Left hindlimb (tissue), 1 donor: Measurements from ENCODE around the gene THSD7A.
A peak's percentile ranks its signal among the peaks of the same experiment; 100 is the strongest.

ENCODE experiments used
- DNase-seq: peaks from one replicate; pipeline ENCODE4 v3.0.0-alpha.2; 2018

Gene THSD7A, protein sequence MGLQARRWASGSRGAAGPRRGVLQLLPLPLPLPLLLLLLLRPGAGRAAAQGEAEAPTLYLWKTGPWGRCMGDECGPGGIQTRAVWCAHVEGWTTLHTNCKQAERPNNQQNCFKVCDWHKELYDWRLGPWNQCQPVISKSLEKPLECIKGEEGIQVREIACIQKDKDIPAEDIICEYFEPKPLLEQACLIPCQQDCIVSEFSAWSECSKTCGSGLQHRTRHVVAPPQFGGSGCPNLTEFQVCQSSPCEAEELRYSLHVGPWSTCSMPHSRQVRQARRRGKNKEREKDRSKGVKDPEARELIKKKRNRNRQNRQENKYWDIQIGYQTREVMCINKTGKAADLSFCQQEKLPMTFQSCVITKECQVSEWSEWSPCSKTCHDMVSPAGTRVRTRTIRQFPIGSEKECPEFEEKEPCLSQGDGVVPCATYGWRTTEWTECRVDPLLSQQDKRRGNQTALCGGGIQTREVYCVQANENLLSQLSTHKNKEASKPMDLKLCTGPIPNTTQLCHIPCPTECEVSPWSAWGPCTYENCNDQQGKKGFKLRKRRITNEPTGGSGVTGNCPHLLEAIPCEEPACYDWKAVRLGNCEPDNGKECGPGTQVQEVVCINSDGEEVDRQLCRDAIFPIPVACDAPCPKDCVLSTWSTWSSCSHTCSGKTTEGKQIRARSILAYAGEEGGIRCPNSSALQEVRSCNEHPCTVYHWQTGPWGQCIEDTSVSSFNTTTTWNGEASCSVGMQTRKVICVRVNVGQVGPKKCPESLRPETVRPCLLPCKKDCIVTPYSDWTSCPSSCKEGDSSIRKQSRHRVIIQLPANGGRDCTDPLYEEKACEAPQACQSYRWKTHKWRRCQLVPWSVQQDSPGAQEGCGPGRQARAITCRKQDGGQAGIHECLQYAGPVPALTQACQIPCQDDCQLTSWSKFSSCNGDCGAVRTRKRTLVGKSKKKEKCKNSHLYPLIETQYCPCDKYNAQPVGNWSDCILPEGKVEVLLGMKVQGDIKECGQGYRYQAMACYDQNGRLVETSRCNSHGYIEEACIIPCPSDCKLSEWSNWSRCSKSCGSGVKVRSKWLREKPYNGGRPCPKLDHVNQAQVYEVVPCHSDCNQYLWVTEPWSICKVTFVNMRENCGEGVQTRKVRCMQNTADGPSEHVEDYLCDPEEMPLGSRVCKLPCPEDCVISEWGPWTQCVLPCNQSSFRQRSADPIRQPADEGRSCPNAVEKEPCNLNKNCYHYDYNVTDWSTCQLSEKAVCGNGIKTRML (N-terminal part only)

DNA sequence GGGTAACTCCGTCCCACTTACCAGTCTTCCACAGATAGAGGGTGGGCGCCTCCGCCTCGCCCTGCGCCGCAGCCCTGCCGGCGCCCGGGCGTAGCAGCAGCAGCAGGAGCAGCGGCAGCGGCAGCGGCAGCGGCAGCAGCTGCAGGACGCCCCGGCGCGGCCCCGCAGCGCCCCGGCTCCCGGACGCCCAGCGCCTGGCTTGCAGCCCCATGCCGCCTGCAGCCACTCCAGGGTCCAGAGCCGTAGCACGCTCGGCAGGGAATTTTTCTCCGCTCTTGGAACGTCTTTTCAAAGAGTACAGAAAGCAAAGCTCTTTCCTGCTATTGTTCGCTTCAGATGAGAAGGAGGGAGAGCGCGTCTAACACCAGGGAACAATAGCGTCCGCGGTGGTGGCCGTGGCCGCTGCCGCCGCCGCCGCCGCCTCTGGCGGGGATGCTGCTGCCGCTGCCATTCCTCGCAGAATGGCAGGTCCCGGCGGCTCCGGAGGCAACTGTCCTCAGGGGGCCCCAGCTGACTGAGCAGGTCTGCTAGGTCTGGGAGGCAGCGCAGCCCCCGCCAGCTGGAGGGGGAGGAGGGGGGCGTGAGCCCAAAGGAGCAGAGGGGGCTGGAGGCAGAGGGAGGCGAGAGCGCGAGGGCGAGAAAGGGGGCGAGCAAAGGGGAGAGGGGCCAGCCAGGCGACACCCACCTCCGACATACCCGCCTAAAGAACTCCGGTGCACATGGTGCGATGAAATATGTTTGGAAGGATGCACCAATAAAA is at the start of gene THSD7A:
THSD7A (minus strand) TSS at position 463 of the 760 bp plus-strand sequence; CDS start at position 211, 252 bp downstream.
- DNase-seq, result peak; percentile 78

DNA sequence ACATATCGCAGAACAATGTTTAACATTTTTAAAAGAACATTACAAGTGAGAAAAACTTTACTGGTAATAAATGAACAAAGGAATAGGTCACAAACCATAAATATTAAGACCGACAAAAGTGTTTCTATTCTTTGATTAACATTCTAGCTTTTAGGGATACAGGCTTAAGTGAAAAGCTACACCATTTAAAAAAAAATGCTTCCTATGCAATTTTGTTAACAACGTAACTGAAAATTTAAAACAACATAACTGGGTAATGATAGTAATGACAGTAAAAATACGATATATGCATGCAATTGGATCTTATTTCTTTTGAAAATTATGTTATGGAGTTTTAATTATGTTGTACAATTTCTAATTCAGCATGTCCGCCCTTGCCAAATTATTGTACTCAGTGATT is 49.7 kb upstream of the THSD7A start:
- no peak for DNase-seq

DNA sequence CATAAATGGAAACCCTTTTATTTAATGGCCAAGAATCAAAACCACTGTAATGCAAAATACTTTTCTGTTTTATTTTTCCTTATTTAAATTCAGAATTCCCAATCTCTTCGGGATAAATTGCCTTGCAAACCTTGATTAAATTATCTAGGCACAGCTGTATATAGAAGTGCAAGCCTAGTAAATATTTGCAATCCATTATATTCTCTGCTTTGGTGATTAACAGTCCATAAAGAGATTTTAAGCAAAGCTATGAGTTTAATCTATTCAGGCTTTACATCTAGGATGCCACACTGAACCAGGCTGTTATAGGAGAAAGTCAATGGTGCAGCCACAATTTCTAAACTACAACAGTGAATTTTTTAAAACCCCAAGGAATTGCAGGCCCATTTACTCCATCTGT is 43.6 kb upstream of the THSD7A start:
- no peak for DNase-seq

DNA sequence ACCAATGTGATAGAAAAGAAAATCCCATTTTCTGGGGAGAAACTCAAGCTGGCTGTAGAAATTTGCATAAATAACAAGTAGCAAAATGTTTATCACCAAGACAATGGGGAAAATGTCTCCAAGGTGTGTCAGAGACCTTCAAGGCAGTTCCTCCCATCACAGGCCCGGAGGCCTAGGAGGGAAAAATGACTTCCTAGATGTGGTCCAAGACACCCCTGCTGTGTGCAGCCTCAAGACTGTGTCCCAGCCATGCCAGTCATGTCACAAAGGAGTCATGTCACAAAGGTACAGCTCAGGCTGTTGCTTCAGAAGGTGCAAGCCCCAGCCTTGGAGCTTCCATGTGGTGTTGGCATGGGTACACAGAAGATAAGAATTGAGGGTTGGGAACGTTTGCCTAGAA is 33.7 kb upstream of the THSD7A start:
- no peak for DNase-seq

DNA sequence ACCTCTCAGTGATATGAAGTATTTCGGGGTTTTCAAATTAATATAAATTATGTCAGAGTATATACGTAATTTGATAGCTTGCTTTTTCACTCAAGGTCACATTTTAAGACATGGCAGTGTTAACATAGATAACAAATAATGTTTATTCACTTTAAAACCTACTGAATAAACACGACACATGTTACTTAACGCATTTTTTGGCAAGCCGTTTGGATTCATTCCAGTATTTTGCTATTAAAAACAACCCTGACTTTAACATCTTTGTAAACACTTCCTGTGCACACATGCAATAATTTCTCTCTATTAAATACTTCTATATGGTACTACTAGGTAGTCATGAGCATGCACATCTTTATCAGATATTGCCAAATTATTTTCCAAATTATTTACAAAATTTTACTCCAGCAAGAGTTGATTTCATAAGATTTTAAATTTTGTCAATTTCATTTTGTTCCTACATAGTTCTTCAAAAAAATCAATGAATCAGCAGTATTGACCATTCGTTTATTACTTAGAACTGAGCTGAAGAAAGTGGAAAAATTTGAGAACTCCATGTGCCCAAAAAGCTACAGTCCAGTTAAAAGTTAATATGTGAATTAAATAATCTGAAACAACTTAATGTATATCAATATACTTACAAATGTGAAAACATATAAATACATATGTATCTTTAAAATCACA is 26.8 kb upstream of the THSD7A start:
- no peak for DNase-seq

DNA sequence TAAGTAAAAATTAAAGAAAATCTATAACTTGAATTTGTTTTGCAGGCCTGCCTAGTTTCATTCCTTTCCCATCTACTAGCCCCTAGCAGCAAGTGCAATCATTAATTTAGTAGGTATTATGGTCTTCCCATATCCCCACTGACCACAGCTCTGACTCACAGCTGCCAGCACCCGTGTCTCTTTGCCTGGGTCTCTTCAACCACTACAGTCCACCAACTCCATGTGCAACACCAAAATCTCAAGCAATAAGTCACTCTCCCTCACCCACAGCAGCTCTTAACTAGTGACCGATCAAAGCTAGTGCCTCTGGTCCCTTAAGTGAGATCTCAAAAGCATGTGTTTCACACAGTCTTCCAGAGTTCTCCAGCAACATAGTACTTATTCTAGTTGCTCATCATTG is 26.0 kb upstream of the THSD7A start:
- no peak for DNase-seq

DNA sequence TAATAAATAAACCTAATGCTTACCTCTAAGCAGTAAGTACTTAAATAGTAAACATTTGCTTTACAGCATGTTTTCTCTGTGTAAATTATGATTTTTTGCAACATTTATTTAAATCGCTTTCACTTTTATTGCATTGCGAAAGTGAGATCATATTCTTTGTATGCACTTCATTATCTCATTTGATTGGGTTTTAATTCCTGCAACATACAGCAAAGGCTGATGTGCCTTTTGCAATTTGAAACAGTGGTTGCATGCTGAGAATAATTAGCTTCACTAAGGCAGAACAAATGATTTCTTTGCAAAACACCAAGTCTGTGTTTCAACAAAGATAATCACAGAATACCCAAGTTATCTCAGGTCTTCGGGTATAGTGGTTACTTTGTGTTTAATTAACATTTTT is 16.3 kb upstream of the THSD7A start:
- no peak for DNase-seq

DNA sequence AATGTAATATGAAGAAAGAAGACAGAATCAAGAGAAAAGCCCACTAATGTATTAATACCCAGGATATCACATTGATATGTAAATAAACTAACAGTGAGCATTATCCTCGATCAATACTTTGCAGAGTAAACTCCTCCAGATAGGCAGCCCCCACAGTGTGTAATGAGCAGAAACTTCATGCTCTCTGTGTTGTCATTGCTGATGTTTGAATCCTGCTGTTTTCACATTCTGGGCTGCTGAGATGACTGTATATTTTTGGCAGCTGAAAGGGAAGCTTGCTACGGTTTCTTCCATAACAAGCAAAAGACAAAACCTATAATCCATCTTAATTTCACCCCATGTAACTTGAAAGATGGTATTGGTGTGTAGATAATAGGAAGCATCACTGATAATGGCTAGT is 15.3 kb upstream of the THSD7A start:
- no peak for DNase-seq

DNA sequence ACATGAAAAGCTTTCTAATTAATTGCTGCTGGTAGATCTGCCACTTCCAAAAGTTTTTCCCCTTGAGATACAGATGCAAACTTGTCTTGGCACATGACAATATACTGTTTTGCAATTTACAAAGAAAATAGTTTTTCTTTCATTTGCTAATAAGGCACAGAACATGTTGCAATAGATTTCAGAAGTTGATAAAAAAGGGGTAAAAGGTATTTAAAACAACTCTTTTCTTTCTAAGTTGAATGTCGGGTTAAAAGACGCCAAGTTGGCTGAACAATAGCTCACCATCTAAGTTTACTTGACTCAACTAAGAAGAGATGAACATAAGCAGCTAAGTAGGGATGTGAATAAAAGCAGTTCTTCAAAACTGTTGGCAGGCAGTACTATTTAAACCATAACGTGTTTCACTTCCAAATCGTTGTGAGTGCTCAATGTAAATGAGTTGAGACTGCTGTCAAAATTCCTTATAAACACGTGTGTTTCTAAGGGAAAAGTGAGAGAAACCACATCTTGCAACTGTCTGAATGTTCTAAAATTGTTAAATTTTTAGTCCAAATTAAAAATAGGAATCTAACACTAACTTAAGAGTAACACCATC is 14.5 kb upstream of the THSD7A start:
- no peak for DNase-seq

DNA sequence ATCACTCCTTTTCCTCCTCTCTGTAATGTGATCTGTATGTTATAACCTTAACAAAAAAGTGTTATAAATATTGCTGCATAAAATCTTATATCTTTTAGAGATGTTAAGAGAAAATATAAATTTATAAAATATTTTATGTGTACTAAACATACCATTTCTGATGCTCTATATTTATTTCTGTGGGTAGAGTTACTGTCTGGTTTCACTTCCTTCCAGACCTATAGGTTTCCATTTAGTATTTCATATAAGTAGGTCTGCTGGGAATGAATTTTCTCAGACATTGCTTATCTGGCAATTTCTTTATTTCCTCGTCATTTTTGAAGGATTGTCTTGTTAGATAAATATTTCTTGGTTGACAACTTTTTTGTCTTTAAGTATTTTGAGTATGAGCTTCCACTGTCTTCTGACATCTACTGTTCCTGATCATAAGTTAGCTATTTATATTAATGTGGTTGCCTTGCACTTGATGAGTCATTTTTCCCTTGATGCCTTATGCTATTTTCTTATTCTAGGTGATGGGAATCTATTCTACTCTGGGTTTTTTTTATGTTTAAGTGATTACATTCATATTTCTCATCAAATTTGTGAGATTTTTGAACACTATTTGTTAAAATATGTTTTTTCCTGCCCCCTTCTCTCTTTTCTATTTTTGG is 11.2 kb upstream of the THSD7A start:
- DNase-seq, result no peak

DNA sequence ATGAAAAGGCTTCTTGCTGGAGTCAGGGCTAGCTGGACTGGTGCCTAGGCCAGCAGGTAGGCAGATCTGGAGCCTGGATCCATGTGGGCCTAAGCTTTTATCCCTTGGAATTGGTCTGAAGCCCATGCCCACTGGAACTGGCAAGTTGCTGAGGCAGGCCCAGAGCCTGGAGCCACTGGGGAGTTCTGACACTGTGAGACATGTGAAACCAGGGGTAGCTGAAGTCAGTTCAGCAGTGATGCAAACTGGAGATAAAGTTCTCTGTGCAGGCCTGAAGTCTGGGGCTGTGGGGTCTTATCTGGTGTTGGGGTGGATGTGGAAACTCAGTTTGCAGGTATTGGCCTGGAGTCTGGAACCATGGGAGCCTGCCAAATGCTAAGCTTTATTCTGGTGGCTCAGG is 9.7 kb upstream of the THSD7A start:
- no peak for DNase-seq

DNA sequence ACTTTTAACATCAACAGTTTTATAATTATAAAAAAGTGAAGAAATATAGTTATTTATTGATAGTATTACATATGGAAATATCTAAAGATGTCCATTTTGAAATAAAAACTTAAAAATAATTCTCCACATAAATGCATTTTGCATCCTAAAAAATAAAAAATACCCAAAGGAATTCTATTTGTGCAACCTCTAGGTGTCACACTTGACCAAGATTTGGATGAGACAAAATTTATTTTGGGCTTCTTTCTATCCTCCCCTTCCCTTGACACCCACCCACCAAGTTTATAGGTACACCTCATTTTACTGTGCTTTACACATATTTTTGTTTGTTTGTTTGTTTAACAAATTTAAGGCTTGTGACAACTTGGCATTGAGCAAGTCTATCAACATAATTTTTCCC is 3.3 kb upstream of the THSD7A start:
- no peak for DNase-seq

DNA sequence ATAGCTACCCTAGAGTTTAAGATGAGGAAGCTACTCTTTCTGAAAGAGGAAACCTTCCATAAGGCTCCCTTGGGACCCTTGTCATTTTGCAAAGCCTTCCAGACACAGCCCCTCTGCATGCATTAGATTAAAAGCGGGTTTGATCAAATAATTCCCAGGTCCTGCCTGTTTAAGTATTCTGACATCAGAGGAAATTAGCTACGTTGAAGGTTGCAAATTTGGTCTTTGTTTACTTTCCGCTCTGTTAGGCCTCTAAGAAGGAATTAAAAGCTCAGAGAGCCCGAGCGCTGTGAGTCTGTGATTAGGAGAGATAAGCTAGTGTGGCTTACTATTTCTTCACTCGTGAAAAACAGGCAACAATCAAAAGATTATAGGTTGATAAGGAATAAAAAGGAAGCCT is 1.4 kb upstream of the THSD7A start:
- DNase-seq, result no peak

DNA sequence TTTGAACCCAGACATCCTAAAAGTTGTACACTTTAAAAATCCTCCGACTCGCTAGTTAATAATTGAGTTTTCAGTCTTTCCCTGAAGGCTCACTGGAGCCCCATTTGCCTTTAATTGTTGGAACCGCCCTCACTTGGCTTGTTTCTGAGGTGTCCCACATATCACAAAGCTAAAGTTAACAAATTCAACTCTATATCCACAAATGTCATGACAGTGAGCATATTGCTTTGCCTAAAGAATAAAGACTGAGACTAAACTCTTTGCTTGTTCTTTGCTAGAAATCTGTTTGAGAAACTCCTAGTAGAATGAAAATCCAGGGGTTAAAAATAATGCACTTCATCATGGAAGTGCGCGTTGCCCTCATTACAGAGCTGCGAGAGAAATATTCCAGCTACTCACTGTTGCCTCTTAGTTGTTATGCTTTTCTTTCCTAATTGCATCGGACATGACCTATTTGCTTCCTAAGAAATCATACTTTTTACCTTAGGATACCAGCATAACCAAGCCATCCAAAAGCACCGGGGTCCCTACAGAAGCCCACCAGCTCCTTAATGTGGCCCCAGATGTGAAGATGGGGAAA is 752 bp downstream of the THSD7A start:
- DNase-seq, result no peak

DNA sequence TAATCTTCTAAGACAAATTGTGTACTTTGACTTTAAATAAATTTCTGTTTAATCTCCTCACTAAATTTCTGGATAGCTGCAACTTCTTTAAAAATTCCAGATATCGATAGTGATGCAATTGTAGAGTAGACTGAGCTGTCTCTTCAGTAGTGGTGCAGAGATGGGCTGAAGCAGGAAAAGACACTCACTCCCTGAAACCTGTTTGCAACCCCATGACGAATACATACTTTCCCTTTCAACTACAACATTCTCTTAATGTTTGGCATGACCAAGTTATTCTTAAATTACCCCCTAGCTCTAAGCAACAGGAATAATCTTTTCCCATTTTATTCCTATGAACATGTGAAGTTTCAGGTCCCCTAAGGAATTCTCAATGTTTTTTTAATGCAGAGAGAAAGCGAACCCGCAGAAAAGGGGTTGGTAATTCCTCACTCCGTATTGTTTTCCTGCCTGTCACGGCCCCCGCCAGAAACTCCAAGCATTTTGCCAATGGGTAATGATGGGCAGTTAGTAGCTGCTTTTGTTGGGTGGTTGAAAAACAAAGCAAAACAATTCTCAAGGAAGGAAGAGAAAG is 1.3 kb downstream of the THSD7A start:
- no peak for DNase-seq

DNA sequence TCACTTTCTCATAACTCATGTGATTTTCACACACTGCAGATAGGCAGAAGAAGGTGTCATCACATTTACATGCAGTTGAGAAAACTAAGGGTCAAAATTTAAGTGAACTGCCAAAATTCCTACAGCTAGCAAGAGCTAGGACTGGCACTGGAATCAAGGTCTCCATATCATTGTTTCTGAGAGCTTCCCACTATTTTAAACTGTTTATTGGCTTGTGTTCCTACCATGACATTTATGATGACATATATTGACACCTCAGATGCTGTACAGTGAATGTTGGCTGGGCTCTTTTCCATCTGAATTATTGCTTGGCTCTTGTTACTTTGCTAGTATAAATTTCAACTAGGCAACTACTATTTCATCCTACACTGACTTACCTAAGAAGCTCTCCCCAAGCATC is 2.0 kb downstream of the THSD7A start:
- no peak for DNase-seq

DNA sequence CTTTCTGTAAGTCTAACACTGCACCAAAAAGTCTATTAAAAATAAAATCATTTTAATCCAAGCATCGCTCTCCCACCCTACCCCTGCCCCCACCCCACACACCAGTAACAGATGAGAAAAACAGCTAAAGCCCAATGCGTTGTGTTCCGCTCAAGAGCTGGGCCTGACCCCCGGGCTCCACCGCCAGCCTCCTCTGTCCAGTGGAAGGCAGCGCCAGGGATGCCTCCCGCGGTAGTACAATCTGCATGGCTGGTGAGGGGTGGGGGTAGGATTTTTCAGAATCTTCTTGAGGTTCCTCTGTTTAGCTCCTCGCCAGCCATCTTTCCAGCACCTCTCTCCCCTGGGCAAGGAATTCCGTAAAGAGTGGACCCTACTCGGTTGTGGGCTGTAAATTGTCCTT is 12.1 kb downstream of the THSD7A start:
- no peak for DNase-seq

DNA sequence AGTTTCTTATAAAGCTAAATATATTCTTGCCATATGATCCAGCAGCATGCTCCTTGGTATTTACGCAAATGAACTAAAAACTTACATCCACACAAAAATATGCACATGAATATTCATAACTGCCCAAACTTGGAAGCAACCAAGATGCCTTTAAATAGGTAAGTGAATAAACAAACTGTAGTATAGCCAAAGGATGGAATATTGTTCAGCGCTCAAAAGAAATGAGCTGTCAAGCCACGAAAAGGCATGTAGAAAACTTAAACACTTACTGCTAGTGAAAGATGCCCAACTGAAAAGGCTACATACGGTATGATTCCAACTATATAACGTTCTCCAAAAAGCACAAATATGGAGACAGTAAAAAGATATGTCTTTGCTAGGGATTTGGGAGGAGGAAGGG is 12.7 kb downstream of the THSD7A start:
- no peak for DNase-seq

DNA sequence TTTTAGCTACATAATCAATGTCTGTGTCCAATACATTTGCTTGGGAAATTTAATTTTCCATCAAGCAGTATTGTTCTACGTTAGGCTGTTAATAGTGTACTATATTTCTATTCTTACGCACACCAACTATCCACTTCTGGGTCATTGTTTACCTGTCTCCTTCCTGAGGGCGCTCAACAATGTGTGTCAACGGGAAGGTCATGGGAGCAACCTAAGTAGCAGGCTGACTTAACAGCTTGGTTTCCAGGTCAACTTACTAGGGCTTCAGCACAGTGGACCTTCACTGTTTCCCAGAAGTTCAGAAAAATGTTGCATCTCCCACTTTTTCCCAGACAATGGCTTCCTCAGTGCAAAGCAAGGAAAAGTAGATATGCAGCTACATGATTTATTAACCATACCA is 13.7 kb downstream of the THSD7A start:
- DNase-seq, result no peak

DNA sequence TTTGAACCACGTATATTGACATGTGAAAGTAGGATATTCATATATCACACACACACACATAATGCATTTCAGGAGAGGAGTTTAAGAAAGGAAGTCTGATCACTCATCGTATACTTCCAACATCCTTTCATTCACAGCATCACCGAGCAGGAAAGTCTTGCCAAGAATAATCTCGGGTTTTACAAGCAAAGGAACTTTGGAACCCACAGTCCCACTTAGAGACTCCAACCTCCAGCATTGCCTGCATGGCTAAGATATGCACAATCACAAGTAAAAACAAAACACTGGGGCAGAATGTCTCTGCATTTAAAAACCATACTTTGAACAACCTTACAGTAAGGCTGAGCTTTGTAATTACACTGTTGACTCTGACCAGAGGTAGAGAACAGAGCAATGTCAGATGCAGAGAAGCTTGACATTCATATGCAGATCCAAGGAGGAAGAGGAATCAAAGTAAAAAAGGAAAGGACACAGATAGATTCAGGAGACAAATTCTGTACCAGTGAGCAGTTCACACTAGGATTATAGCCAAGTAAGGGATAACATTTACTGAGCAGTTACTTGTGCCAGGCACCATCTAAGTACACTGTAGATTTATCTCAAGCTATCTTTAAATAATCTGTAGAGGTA is 14.8 kb downstream of the THSD7A start:
- no peak for DNase-seq
